ENCODE measurements around the gene SYNE3.

Gene SYNE3

DNA sequence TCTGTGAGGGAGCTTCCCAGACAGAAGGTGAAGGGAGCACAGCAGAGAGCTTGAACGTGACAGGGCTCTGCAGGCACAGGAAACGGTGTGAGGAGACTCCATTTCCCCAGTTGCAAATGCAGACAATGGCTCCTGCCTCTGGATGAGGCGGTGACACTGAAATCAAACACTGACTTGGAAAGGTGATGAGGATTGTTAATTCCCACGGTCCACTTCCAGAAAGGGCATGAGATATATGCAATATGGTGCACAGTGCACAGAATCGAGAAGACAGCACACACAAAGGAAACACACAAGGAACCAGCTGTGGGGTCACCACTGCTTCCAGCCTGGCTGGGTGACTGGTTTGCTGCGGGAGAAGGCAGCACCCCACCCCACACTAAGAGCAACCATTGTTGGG lies 42.0 kb downstream of the SYNE3 start:
- DNase-seq (ENCODE audit: low read depth) = no peak

- DNase-seq (ENCODE audit: low read depth) = no peak
Observed at GRCh38 chr14:95472819-95473251, 43.6 kb downstream of the SYNE3 start.

GRCh38 chr14:95471476-95471875 lies 45.0 kb downstream of the SYNE3 start:
- DNase-seq (ENCODE audit: low read depth) = no peak

DNA sequence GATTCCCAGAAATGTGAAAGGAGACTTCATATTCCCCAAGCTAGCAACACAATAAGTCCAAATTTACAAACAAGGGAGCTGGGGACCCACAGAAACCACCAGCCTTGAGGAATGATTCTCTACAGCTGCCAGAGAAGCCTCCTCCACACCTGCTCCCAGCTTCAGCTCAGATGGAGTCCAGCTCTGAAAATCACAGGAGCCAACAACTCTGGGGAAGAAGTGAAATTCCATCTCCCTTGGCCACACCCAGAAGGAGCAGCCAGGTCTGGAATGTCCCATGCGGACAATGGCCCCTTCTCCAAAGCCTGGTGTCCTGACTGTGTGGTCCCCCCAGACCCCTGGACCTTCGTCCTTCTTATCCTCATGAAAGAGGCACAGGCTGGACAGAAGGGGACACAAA lies 45.4 kb downstream of the SYNE3 start:
- no peak for DNase-seq (ENCODE audit: low read depth)

DNA sequence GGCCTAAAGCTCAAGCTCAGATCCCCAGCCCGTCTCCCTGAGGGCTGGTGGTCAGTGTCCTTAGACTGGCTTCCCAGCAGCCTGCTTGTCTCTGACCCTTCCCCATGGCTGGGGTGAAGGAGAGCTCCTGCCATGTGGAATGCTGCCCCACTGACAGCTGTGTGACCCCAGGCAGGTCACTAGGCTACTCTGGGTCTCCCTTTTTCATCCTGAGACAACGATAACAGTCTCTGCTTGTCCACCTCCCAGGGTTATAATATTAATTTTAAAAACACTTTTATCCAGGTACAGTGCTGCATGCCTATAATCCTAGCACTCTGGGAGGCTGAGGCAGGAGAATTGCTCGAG lies 47.3 kb downstream of the SYNE3 start:
- no peak for DNase-seq (ENCODE audit: low read depth)

- no peak for DNase-seq (ENCODE audit: low read depth)
Observed at GRCh38 chr14:95468448-95469133, 47.9 kb downstream of the SYNE3 start.

DNA sequence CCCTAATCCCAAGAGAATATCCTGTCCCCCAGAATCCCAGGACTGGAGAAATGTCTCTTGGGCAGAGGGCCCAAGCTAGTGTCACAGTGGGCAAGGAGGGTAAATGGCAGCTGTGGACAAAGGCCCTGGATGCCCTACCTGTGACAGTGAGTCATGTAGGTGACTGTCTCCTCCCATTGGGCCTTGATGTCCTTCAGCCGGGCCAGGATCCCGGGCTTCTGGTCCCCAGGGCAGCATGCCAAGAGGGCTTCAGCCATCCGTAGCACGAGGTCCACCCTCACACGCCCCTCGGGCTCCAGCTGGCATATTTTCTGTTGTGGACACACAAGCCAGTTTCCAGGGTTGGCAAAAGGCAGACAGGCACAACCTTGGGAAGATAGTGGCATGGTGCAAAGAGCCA lies 48.8 kb downstream of the SYNE3 start:
- DNase-seq (ENCODE audit: low read depth) = no peak

DNA sequence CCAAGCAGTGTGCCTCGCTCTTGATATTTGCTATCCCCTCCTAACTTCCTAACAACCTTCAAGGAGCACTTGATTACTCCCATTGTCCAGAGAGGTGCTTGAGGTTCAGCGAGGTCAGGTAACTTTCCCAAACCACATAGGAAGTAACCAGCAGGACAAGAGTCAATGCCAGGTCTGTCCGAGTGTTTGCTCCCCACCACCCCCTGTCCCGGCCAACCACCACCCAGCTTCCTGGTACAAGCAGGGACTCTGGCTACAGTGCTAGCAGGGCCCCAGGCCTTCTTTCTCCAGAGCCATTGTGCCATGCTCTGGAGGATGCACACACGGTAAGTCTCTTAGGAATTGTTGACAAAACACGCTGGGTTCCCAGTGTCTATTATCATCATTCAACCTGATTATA lies 49.2 kb downstream of the SYNE3 start:
- DNase-seq (ENCODE audit: low read depth) = no peak

All from stimulated activated CD8-positive, alpha-beta memory T cell treated with anti-CD3 and anti-CD28 coated beads, Interleukin-15, amount 100 ng/mL, for 1 hour (primary cell).